ENCODE measurements around the gene HSDL1. TPM values are rescaled to one million over a fixed set of nuclear protein-coding genes. Genes with fewer than 3 reads are reported as not detected.

HSDL1 gene
- total and polyA plus RNA-seq, 2 of the 4 experiments (the other 2 are of a cell fraction), result 11.6 to 18.3 TPM

DNA sequence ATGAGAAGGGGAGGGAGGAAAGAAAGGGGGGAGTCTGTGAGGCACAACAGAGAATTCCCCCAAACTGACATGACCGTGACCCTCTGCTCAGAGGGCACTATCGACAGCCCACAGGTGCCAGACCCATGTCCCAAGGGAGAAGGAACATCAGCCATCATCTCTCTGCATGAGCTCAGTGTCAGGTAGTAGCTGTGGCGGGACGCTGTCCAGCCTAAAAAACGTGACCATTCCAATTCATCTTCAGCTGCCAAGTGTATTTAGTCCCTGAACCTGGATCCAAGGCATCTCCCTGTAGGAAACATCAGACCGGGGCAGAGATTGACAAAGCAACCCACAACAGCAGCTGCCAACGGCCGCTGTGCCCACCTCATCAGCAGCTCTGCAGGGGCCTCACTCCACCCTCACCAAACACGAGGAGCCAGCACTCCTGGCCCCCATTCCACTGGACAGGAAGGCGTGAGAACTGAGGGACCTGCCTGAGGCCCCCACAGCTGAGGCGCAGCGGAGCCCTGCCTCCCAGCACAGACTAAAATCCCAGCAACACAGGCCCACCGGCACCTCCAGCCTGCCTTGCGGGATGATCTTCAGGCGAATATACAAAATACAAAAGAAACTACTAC is 33.3 kb upstream of the HSDL1 start:
- Histone ChIP-seq H3K4me1 (ENCODE audit: control insufficient read depth, insufficient read depth, low read length) (peaks cover 15% of the 10 kb centered on the region), H3K23ac (ENCODE audit: low read depth, low read length) (no peak overlapping the region), H3K27ac (ENCODE audit: insufficient read depth, low read length) (peak overlapping the region; percentile 9; the same call in 1 of the 2 replicates), H3K9ac (ENCODE audit: low read depth, low read length) (no peak overlapping the region), H2AFZ (replicated peaks; ENCODE audit: low read length, poor library complexity) (no peak overlapping the region), H2BK120ac (ENCODE audit: low read depth, low read length) (peak overlapping the region; percentile 57; the same call in 1 of the 2 replicates), H4K20me1 (ENCODE audit: insufficient read depth, low read length) (peaks cover 16% of the 10 kb centered on the region), H3K4me2 (ENCODE audit: low read depth, low read length) (no peak overlapping the region), H2AK9ac (replicated peaks; ENCODE audit: low read depth, low read length, poor library complexity) (peak overlapping the region; percentile 8), H3K9me1 (ENCODE audit: insufficient read depth, low read length) (peaks cover 12% of the 10 kb centered on the region; the same call in 1 of the 2 replicates), H2BK15ac (ENCODE audit: low read depth, low read length) (no peak overlapping the region), H3K9me3 (ENCODE audit: control insufficient read depth, insufficient read depth, low read length) (no peaks in the 10 kb centered on the region), H4K5ac (ENCODE audit: low read depth, low read length) (no peak overlapping the region), H3K36me3 (ENCODE audit: control insufficient read depth, insufficient read depth, low read length) (peaks cover 44% of the 10 kb centered on the region), H3K4ac (ENCODE audit: low read depth, low read length) (peak overlapping the region; percentile 29; the same call in 1 of the 2 replicates), H3K27me3 (ENCODE audit: control insufficient read depth, insufficient read depth, low read length) (no peaks in the 10 kb centered on the region), H3K56ac (ENCODE audit: extremely low read depth, insufficient read depth, low read length) (no peak overlapping the region), H3K4me3 (ENCODE audit: insufficient read depth, low read depth, low read length) (no peak overlapping the region), H3K79me1 (ENCODE audit: low read depth in 1 of 2, low read length in 2 of 2) (peaks cover 3 to 27% of the 10 kb centered on the region in 2 experiments; a peak in 3 of 4 replicates), H2AK5ac (ENCODE audit: low read depth, low read length) (peak overlapping the region; percentile 67; the same call in 1 of the 2 replicates), H3K14ac (replicated peaks; ENCODE audit: low read depth, low read length) (no peak overlapping the region), H3K18ac (ENCODE audit: low read depth, low read length) (no peak overlapping the region), H4K91ac (ENCODE audit: insufficient read depth, low read depth, low read length) (0 out of 2 replicates have a peak overlapping the region, but pooled peaks have one; percentile 2), H2BK5ac (ENCODE audit: low read depth, low read length, poor library complexity, severe bottlenecking) (no peak overlapping the region), H4K8ac (ENCODE audit: low read depth in 2 of 2, low read length in 2 of 2) (no peak overlapping the region), H2BK20ac (ENCODE audit: low read depth, low read length) (peak overlapping the region; percentile 62; the same call in 1 of the 2 replicates)
- BruUV-seq (replicated peaks), result no TSS peak
- DNase-seq, result no peak
- no peak for ATAC-seq (ENCODE audit: low read depth)
- ChIA-PET POLR2A (ENCODE audit: unreplicated experiment) (interaction anchor here (0.8 kb wide), 1 partner anchor 129 kb away, joined by 3 read pairs; no protein-coding TSS in a partner anchor), CTCF (interaction anchor here (0.9 to 1.1 kb wide), 4 partner anchors 8 to 130 kb away, joined by 3 to 4 read pairs (median 3); partner anchors contain the start of genes MBTPS1 and TAF1C)
- in situ Hi-C loops (cut with MboI; ENCODE audit: low sequenced_read_pairs), result loop anchor here (5.0 to 10.0 kb wide), 2 partner anchors 91 to 213 kb away; partner anchors contain the start of gene NECAB2
- dilution Hi-C loops (cut with HindIII; ENCODE audit: low sequenced_read_pairs, unreplicated experiment), result no loop called here
- intact Hi-C loops (cut with micrococcal nuclease), result loop anchor here (5.0 kb wide), 3 partner anchors 61 to 129 kb away; partner anchors contain the start of gene MBTPS1
- no CpG with 5 or more reads among the region's 15 CpGs for WGBS, 2 experiments (ENCODE audit: extremely low coverage in 2 of 2, insufficient read length in 1 of 2)
- TF ChIP-seq FOS (IDR thresholded peaks at IDR 0.05; ENCODE audit: low read depth, low read length) (no peak), CHD1 (IDR thresholded peaks at IDR 0.05; ENCODE audit: low read depth, low read length) (no peak), RFX5 (IDR thresholded peaks at IDR 0.05; ENCODE audit: low read depth, low read length) (no peak), NFE2L2 (IDR thresholded peaks at IDR 0.05; ENCODE audit: low read depth, low read length) (no peak), BHLHE40 (IDR thresholded peaks at IDR 0.05; ENCODE audit: low read depth, low read length) (no peak; the same call in 1 of the 2 replicates), MAZ (IDR thresholded peaks at IDR 0.05; ENCODE audit: borderline replicate concordance, low read depth, low read length) (no peak), MXI1 (IDR thresholded peaks at IDR 0.05; ENCODE audit: borderline replicate concordance, low read depth, low read length) (no peak), RCOR1 (IDR thresholded peaks at IDR 0.05; ENCODE audit: insufficient replicate concordance, low read length) (no peak), MAFK (IDR thresholded peaks at IDR 0.05; ENCODE audit: low read depth, low read length) (no peak), RAD21 (IDR thresholded peaks at IDR 0.05; ENCODE audit: low read length) (no peak), CEBPB (IDR thresholded peaks at IDR 0.05; ENCODE audit: low read depth, low read length) (no peak)
- TF ChIP-seq, protein P1, sequence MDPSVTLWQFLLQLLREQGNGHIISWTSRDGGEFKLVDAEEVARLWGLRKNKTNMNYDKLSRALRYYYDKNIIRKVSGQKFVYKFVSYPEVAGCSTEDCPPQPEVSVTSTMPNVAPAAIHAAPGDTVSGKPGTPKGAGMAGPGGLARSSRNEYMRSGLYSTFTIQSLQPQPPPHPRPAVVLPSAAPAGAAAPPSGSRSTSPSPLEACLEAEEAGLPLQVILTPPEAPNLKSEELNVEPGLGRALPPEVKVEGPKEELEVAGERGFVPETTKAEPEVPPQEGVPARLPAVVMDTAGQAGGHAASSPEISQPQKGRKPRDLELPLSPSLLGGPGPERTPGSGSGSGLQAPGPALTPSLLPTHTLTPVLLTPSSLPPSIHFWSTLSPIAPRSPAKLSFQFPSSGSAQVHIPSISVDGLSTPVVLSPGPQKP (IDR thresholded peaks at IDR 0.05; ENCODE audit: borderline replicate concordance, low read depth, low read length), result no peak
- TF ChIP-seq, protein P2, sequence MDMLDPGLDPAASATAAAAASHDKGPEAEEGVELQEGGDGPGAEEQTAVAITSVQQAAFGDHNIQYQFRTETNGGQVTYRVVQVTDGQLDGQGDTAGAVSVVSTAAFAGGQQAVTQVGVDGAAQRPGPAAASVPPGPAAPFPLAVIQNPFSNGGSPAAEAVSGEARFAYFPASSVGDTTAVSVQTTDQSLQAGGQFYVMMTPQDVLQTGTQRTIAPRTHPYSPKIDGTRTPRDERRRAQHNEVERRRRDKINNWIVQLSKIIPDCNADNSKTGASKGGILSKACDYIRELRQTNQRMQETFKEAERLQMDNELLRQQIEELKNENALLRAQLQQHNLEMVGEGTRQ (IDR thresholded peaks at IDR 0.05; ENCODE audit: low read depth, low read length), result no peak
- TF ChIP-seq, protein P3, sequence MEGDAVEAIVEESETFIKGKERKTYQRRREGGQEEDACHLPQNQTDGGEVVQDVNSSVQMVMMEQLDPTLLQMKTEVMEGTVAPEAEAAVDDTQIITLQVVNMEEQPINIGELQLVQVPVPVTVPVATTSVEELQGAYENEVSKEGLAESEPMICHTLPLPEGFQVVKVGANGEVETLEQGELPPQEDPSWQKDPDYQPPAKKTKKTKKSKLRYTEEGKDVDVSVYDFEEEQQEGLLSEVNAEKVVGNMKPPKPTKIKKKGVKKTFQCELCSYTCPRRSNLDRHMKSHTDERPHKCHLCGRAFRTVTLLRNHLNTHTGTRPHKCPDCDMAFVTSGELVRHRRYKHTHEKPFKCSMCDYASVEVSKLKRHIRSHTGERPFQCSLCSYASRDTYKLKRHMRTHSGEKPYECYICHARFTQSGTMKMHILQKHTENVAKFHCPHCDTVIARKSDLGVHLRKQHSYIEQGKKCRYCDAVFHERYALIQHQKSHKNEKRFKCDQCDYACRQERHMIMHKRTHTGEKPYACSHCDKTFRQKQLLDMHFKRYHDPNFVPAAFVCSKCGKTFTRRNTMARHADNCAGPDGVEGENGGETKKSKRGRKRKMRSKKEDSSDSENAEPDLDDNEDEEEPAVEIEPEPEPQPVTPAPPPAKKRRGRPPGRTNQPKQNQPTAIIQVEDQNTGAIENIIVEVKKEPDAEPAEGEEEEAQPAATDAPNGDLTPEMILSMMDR (conservative IDR thresholded peaks at IDR 0.05; ENCODE audit: low read depth, low read length), result no peak
